ENCODE data around the gene NEUROG2.

NEUROG2 gene

DNA sequence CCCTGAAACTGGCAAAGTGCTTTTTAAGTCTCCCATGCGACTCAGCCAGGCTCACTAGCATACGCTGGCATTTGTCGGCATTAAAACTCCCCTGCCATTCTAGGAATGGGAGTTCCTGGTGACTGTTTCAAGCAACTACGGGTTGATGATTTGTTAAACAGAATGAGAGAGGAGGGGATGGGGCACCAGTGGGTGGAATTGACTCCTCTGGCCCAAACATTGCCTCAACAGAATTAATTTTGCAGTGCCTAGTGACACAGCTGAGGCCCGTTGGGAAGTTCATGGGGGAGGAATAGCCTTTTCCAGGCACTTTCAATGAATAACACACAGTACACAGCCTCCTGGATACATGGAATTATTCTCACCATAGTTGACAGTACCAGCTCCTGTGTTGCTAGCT lies 30.1 kb downstream of the NEUROG2 start:
- no peak overlapping the region for H3K4me3 ChIP-seq (ENCODE audit: low read length)
- DNase-seq (ENCODE audit: low read depth) = no peak
- TF ChIP-seq, protein P1, sequence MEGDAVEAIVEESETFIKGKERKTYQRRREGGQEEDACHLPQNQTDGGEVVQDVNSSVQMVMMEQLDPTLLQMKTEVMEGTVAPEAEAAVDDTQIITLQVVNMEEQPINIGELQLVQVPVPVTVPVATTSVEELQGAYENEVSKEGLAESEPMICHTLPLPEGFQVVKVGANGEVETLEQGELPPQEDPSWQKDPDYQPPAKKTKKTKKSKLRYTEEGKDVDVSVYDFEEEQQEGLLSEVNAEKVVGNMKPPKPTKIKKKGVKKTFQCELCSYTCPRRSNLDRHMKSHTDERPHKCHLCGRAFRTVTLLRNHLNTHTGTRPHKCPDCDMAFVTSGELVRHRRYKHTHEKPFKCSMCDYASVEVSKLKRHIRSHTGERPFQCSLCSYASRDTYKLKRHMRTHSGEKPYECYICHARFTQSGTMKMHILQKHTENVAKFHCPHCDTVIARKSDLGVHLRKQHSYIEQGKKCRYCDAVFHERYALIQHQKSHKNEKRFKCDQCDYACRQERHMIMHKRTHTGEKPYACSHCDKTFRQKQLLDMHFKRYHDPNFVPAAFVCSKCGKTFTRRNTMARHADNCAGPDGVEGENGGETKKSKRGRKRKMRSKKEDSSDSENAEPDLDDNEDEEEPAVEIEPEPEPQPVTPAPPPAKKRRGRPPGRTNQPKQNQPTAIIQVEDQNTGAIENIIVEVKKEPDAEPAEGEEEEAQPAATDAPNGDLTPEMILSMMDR (IDR thresholded peaks at IDR 0.05; ENCODE audit: insufficient read depth, low read depth, low read length, missing control alignments) = no peak

DNA sequence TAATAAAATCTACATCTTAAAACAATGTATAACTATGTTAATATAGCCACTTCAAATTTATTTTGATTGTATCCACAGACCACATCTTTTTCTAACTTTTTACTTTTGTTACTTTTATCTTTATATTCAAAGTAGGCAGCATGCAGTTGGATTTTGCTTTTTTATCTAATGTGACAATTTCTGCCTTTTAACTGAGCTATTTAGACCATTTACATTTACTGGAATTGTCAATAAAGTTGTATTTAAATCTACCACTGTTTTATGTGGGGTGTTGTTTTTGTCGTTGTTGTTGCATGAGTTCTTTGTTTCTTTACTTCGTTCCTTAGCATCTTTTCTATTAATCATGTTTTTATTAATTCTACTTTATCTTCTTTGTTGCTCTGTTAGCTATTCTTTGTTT lies 42.0 kb downstream of the NEUROG2 start:
- DNase-seq (ENCODE audit: low read depth) = no peak
- TF ChIP-seq, protein P1 (IDR thresholded peaks at IDR 0.05; ENCODE audit: insufficient read depth, low read depth, low read length, missing control alignments) = no peak
- H3K4me3 ChIP-seq (ENCODE audit: low read length) = no peak overlapping the region

DNA sequence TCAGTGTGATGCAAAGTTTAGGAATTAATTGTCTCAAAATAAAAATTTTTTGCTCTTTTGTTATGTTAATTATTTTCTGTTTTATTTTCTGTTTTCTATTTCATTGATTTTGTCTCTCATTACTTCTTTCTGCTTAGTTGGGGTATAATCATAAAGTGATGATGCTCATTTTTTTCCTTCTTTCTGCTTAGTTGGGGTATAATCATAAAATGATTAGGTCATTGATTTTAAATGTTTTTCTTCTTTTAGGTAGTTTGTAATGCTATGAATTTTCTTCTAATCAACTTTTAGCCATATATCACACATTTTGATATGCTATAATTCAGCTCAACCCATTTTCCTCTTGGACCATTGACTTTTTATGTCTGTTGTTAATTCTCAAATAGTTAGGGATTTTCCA lies 43.7 kb downstream of the NEUROG2 start:
- DNase-seq (ENCODE audit: low read depth) = no peak
- no peak overlapping the region for H3K4me3 ChIP-seq (ENCODE audit: low read length)
- TF ChIP-seq, protein P1 (IDR thresholded peaks at IDR 0.05; ENCODE audit: insufficient read depth, low read depth, low read length, missing control alignments) = no peak
